Chondrocyte (in vitro differentiated cells): ENCODE results near the gene STOX1. TPM values are rescaled to one million over a fixed set of nuclear protein-coding genes. Genes with fewer than 3 reads are reported as not detected.
"Not testable (repeated sequence)": the region's sequence is repeated elsewhere in the genome, so short reads cannot be mapped to it uniquely, and the experiment has no call there.

Experiments
- DNase-seq: peaks from one replicate; pipeline ENCODE4 v3.0.0; 2021; ENCODE audit warnings: mixed read lengths, low spot score
- H3K27ac Mint-ChIP-seq: one replicate; pipeline ENCODE4 v1.8.0; 2021; ENCODE audit warnings: mild to moderate bottlenecking, moderate library complexity, mixed read lengths; ENCODE audit not compliant: unreplicated experiment
- H3K27me3 Mint-ChIP-seq: 2 replicates; pipeline ENCODE4 v1.8.0; 2021; ENCODE audit warnings: low read depth, mixed read lengths
- H3K36me3 Mint-ChIP-seq: 2 replicates; pipeline ENCODE4 v1.8.0; 2021; ENCODE audit warnings: low read depth, mixed read lengths
- H3K4me1 Mint-ChIP-seq: 2 replicates; pipeline ENCODE4 v1.8.0; 2021; ENCODE audit warnings: low read depth, mild to moderate bottlenecking, mixed read lengths
- H3K4me3 Mint-ChIP-seq: one replicate; pipeline ENCODE4 v1.8.0; 2021; ENCODE audit warnings: mild to moderate bottlenecking, moderate library complexity, mixed read lengths; ENCODE audit not compliant: unreplicated experiment
- H3K9me3 Mint-ChIP-seq: 2 replicates; pipeline ENCODE4 v1.8.0; 2021; ENCODE audit warnings: low read depth, mixed read lengths
- total RNA-seq: library from RNA; stranded (reverse); gene quantifications from 3 replicates; pipeline ENCODE4 v1.2.1, GENCODE V29; 2021
- TF ChIP-seq, protein P1 (sequence below): fragments of 200-600 bp; sonication (generic); IDR thresholded peaks from 2 replicates; pipeline ENCODE4 v1.5.0; 2021; ENCODE audit warnings: antibody characterized with exemption, mild to moderate bottlenecking, moderate library complexity

The STOX1 gene
- total RNA-seq, 1 donor from 2014 or later = 0.97 TPM

DNA sequence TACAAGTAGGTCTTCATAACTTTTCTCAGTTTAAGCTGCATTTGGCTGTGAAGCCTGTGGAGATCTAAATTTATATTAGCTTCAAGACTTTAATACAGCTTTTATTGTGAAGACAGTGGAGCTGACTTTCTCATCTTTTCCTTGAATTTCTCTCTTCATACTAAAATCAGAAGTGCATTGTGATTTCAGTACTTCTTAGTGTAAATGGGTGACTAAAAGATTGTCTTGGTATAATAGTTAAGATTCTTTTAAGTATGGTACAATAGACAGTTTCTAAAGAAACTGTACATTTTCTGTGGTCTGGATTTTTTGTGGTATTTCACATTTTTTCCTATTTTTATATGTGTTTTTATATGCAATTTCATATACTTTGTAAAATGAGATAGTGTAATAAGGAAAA lies 107.7 kb downstream of the STOX1 start:
- Mint-ChIP-seq H3K27ac (no peak overlapping the region), H3K36me3 (peaks cover 25% of the 10 kb centered on the region), H3K9me3 (no peaks in the 10 kb centered on the region), H3K4me3 (no peak overlapping the region), H3K27me3 (no peaks in the 10 kb centered on the region), H3K4me1 (no peaks in the 10 kb centered on the region)
- no peak for DNase-seq
- TF ChIP-seq, protein P1, sequence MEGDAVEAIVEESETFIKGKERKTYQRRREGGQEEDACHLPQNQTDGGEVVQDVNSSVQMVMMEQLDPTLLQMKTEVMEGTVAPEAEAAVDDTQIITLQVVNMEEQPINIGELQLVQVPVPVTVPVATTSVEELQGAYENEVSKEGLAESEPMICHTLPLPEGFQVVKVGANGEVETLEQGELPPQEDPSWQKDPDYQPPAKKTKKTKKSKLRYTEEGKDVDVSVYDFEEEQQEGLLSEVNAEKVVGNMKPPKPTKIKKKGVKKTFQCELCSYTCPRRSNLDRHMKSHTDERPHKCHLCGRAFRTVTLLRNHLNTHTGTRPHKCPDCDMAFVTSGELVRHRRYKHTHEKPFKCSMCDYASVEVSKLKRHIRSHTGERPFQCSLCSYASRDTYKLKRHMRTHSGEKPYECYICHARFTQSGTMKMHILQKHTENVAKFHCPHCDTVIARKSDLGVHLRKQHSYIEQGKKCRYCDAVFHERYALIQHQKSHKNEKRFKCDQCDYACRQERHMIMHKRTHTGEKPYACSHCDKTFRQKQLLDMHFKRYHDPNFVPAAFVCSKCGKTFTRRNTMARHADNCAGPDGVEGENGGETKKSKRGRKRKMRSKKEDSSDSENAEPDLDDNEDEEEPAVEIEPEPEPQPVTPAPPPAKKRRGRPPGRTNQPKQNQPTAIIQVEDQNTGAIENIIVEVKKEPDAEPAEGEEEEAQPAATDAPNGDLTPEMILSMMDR = no peak

DNA sequence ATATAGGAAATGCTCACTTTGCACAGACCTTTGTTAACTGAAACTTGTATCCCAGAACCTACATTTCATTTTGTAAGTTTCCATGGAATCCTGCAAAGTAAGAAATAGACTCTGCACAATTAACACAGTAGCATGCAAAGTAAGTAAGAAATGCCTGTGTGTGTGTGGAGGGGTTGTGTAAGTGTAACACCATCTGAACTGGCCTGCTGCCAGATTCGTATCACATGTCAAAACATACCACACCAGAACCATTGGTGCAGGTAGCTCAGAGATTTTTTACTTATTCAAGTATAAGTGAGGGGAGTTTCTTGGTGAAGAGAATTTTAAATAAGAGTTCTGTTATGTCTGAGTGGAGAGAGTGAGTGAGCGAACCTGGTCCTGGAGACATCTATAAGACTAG lies 110.8 kb downstream of the STOX1 start:
- TF ChIP-seq, protein P1 = no peak
- Mint-ChIP-seq H3K27me3 (no peaks in the 10 kb centered on the region), H3K9me3 (no peaks in the 10 kb centered on the region), H3K4me3 (no peak overlapping the region), H3K4me1 (no peaks in the 10 kb centered on the region), H3K36me3 (peaks cover 19% of the 10 kb centered on the region), H3K27ac (no peak overlapping the region)
- DNase-seq = no peak

GRCh38 chr10:68938884-68939283 lies 111.6 kb downstream of the STOX1 start:
- TF ChIP-seq, protein P1 = no peak
- H3K9me3 Mint-ChIP-seq = no peaks in the 10 kb centered on the region
- H3K4me1 Mint-ChIP-seq = no peaks in the 10 kb centered on the region
- H3K4me3 Mint-ChIP-seq = no peak overlapping the region
- H3K36me3 Mint-ChIP-seq = peaks cover 19% of the 10 kb centered on the region
- no peaks in the 10 kb centered on the region for H3K27me3 Mint-ChIP-seq
- DNase-seq = no peak
- peak overlapping the region; percentile 69 for H3K27ac Mint-ChIP-seq

GRCh38 chr10:68940917-68941316 lies 113.6 kb downstream of the STOX1 start:
- H3K27ac Mint-ChIP-seq = peak overlapping the region; percentile 22
- not testable (repeated sequence) for H3K4me3 Mint-ChIP-seq, H3K9me3 Mint-ChIP-seq, DNase-seq, H3K27me3 Mint-ChIP-seq, H3K4me1 Mint-ChIP-seq
- peaks cover 22% of the 10 kb centered on the region for H3K36me3 Mint-ChIP-seq

Other genes starting within 250 kb of the STOX1 start
- gene CCAR1, start 106.3 kb upstream of the STOX1 start, total RNA-seq = 46.2 to 57.6 TPM (median 54.8 TPM) in 3 replicates
- 34.7 to 37.9 TPM (median 35.9 TPM) in 3 replicates for gene DDX50, start 73.8 kb downstream of the STOX1 start, total RNA-seq
- 52.9 to 58.5 TPM (median 55.8 TPM) in 3 replicates for gene DDX21, start 128.6 kb downstream of the STOX1 start, total RNA-seq
- 40.0 to 43.3 TPM (median 43.2 TPM) in 3 replicates for gene KIFBP, start 161.3 kb downstream of the STOX1 start, total RNA-seq